WTC11 (cell line): ENCODE data around the gene IRX2. TPM values are rescaled to one million over a fixed set of nuclear protein-coding genes. Genes with fewer than 3 reads are reported as not detected.

Source experiments
- ATAC-seq: fragments of 200-7000 bp; cut with Tn5 transposase; 2 replicates; pipeline ENCODE4 v1.10.0; 2021; ENCODE audit warnings: mild to moderate bottlenecking, moderate library complexity
- CTCF ChIA-PET: fragments of 300-600 bp; sonication (Branson Sonifier 250); formaldehyde crosslinking; loops from one replicate; lab custom pipeline; 2021; ENCODE audit warnings: antibody characterized with exemption; lab: Charles Lee
- POLR2A ChIA-PET: fragments of 350-600 bp; sonication (Branson Sonifier 250); formaldehyde crosslinking; loops from one replicate; lab custom pipeline; 2021; ENCODE audit warnings: antibody characterized with exemption; lab: Charles Lee
- DNase-seq: peaks from one replicate; pipeline ENCODE4 v3.0.0; 2021; ENCODE audit warnings: low spot score
- H3K27ac Mint-ChIP-seq: 2 replicates; pipeline ENCODE4 v1.8.0; 2021; ENCODE audit warnings: mixed read lengths
- H3K27me3 Mint-ChIP-seq: 2 replicates; pipeline ENCODE4 v1.8.0; 2021; ENCODE audit warnings: low read depth, mild to moderate bottlenecking, moderate library complexity, mixed read lengths
- H3K36me3 Mint-ChIP-seq: 2 replicates; pipeline ENCODE4 v1.8.0; 2021; ENCODE audit warnings: mixed read lengths
- H3K4me1 Mint-ChIP-seq: 2 replicates; pipeline ENCODE4 v1.8.0; 2022; ENCODE audit warnings: mixed read lengths
- H3K4me3 Mint-ChIP-seq: 2 replicates; pipeline ENCODE4 v1.8.0; 2021; ENCODE audit warnings: mild to moderate bottlenecking, moderate library complexity, mixed read lengths
- H3K9me3 Mint-ChIP-seq: 2 replicates; pipeline ENCODE4 v1.8.0; 2021; ENCODE audit warnings: mixed read lengths
- FOXK1 ChIP-seq: sonication (generic); formaldehyde crosslinking; IDR thresholded peaks from 2 replicates; pipeline ENCODE4 v1.8.0; 2022; ENCODE audit warnings: mild to moderate bottlenecking, moderate library complexity, missing genetic modification reagents
- FOXP1 ChIP-seq: sonication (generic); formaldehyde crosslinking; IDR thresholded peaks from 2 replicates; pipeline ENCODE4 v1.8.0; 2022; ENCODE audit warnings: missing genetic modification reagents, mild to moderate bottlenecking, moderate library complexity, borderline replicate concordance
- NFYB ChIP-seq: sonication (generic); formaldehyde crosslinking; conservative IDR thresholded peaks from 2 replicates; pipeline ENCODE4 v1.8.0; 2022; ENCODE audit warnings: low read depth, missing genetic modification reagents
- PRRX2 ChIP-seq: fragments of 250-450 bp; sonication (Bioruptor Pico); IDR thresholded peaks from 2 replicates; pipeline ENCODE4 v1.8.0; 2021; ENCODE audit warnings: mild to moderate bottlenecking
- ZNF423 ChIP-seq: fragments of 250-450 bp; sonication (Bioruptor Pico); IDR thresholded peaks from 2 replicates; pipeline ENCODE4 v2.1.2; 2022; ENCODE audit warnings: mild to moderate bottlenecking, moderate library complexity
- total RNA-seq: library from RNA; stranded (reverse); gene quantifications from 3 replicates; pipeline ENCODE4 v1.2.3, GENCODE V29; 2021
- TF ChIP-seq, protein P1 (sequence below): sonication (generic); formaldehyde crosslinking; IDR thresholded peaks from 2 replicates; pipeline ENCODE4 v1.8.1; 2023; ENCODE audit warnings: mild to moderate bottlenecking, missing genetic modification reagents
- TF ChIP-seq, protein P2 (sequence below): sonication (generic); formaldehyde crosslinking; IDR thresholded peaks from 2 replicates; pipeline ENCODE4 v1.8.0; 2022; ENCODE audit warnings: missing genetic modification reagents
- TF ChIP-seq, protein P3 (sequence below): sonication (generic); formaldehyde crosslinking; conservative IDR thresholded peaks from 2 replicates; pipeline ENCODE4 v1.8.1; 2023; ENCODE audit warnings: mild to moderate bottlenecking, low read depth, missing genetic modification reagents, moderate library complexity
- TF ChIP-seq, protein P4 (sequence below): sonication (generic); formaldehyde crosslinking; IDR thresholded peaks from 2 replicates; pipeline ENCODE4 v1.8.1; 2023; ENCODE audit warnings: mild to moderate bottlenecking, missing genetic modification reagents, moderate library complexity
- TF ChIP-seq, protein P5 (sequence below): fragments of 250-450 bp; sonication (Bioruptor Pico); IDR thresholded peaks from 2 replicates; pipeline ENCODE4 v1.9.0; 2021; ENCODE audit warnings: moderate library complexity, mild to moderate bottlenecking, inconsistent platforms, borderline replicate concordance
- TF ChIP-seq, protein P6 (sequence below): sonication (generic); formaldehyde crosslinking; IDR thresholded peaks from 2 replicates; pipeline ENCODE4 v1.8.1; 2022; ENCODE audit warnings: missing genetic modification reagents, borderline replicate concordance
- TF ChIP-seq, protein P7 (sequence below): fragments of 250-450 bp; sonication (Bioruptor Pico); IDR thresholded peaks from 2 replicates; pipeline ENCODE4 v1.9.0; 2021; ENCODE audit warnings: mild to moderate bottlenecking, borderline replicate concordance
- TF ChIP-seq, protein P8 (sequence below): fragments of 250-450 bp; sonication (Bioruptor Pico); IDR thresholded peaks from 2 replicates; pipeline ENCODE4 v2.1.2; 2022; ENCODE audit warnings: mild to moderate bottlenecking, moderate library complexity

The IRX2 gene
- total RNA-seq, 1 experiment from 2014 or later: 63.2 TPM

DNA sequence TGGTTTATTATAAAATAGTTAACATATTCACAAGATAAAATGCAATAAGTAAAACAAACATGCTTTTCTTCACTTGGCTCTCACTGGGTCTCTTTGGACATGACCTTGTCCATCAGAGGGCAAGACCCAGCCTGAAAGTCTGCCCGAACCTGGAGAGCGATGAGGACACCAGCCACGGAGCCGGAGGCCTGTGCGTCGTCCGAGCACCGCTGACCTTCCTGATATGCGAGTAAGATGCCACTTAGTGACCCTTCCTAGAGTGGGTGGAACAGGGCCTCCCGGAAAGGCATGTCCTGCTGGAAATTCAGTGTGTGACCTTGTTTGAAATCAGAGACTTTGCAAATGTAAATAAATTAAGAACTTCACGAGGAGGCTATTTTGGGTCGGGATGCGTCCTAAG lies 52.9 kb downstream of the IRX2 start:
- DNase-seq (no peak), ATAC-seq (no peak)
- Mint-ChIP-seq H3K9me3 (peaks cover 18% of the 10 kb centered on the region), H3K4me1 (peaks cover 12% of the 10 kb centered on the region), H3K36me3 (no peaks in the 10 kb centered on the region), H3K27ac (no peak overlapping the region), H3K4me3 (no peak overlapping the region), H3K27me3 (no peaks in the 10 kb centered on the region; the same call in 1 of the 2 replicates)
- ChIA-PET CTCF (no interaction called here), POLR2A (no interaction called here)
- TF ChIP-seq, protein P1, sequence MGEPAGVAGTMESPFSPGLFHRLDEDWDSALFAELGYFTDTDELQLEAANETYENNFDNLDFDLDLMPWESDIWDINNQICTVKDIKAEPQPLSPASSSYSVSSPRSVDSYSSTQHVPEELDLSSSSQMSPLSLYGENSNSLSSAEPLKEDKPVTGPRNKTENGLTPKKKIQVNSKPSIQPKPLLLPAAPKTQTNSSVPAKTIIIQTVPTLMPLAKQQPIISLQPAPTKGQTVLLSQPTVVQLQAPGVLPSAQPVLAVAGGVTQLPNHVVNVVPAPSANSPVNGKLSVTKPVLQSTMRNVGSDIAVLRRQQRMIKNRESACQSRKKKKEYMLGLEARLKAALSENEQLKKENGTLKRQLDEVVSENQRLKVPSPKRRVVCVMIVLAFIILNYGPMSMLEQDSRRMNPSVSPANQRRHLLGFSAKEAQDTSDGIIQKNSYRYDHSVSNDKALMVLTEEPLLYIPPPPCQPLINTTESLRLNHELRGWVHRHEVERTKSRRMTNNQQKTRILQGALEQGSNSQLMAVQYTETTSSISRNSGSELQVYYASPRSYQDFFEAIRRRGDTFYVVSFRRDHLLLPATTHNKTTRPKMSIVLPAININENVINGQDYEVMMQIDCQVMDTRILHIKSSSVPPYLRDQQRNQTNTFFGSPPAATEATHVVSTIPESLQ: no peak
- TF ChIP-seq, protein P2, sequence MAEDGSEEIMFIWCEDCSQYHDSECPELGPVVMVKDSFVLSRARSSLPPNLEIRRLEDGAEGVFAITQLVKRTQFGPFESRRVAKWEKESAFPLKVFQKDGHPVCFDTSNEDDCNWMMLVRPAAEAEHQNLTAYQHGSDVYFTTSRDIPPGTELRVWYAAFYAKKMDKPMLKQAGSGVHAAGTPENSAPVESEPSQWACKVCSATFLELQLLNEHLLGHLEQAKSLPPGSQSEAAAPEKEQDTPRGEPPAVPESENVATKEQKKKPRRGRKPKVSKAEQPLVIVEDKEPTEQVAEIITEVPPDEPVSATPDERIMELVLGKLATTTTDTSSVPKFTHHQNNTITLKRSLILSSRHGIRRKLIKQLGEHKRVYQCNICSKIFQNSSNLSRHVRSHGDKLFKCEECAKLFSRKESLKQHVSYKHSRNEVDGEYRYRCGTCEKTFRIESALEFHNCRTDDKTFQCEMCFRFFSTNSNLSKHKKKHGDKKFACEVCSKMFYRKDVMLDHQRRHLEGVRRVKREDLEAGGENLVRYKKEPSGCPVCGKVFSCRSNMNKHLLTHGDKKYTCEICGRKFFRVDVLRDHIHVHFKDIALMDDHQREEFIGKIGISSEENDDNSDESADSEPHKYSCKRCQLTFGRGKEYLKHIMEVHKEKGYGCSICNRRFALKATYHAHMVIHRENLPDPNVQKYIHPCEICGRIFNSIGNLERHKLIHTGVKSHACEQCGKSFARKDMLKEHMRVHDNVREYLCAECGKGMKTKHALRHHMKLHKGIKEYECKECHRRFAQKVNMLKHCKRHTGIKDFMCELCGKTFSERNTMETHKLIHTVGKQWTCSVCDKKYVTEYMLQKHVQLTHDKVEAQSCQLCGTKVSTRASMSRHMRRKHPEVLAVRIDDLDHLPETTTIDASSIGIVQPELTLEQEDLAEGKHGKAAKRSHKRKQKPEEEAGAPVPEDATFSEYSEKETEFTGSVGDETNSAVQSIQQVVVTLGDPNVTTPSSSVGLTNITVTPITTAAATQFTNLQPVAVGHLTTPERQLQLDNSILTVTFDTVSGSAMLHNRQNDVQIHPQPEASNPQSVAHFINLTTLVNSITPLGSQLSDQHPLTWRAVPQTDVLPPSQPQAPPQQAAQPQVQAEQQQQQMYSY (CRISPR knock-in tag): no peak
- no peak for TF ChIP-seq NFYB (CRISPR knock-in tag)
- no peak for TF ChIP-seq PRRX2 (CRISPR knock-in tag)
- TF ChIP-seq, protein P3, sequence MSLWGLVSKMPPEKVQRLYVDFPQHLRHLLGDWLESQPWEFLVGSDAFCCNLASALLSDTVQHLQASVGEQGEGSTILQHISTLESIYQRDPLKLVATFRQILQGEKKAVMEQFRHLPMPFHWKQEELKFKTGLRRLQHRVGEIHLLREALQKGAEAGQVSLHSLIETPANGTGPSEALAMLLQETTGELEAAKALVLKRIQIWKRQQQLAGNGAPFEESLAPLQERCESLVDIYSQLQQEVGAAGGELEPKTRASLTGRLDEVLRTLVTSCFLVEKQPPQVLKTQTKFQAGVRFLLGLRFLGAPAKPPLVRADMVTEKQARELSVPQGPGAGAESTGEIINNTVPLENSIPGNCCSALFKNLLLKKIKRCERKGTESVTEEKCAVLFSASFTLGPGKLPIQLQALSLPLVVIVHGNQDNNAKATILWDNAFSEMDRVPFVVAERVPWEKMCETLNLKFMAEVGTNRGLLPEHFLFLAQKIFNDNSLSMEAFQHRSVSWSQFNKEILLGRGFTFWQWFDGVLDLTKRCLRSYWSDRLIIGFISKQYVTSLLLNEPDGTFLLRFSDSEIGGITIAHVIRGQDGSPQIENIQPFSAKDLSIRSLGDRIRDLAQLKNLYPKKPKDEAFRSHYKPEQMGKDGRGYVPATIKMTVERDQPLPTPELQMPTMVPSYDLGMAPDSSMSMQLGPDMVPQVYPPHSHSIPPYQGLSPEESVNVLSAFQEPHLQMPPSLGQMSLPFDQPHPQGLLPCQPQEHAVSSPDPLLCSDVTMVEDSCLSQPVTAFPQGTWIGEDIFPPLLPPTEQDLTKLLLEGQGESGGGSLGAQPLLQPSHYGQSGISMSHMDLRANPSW (CRISPR knock-in tag): no peak
- TF ChIP-seq, protein P4, sequence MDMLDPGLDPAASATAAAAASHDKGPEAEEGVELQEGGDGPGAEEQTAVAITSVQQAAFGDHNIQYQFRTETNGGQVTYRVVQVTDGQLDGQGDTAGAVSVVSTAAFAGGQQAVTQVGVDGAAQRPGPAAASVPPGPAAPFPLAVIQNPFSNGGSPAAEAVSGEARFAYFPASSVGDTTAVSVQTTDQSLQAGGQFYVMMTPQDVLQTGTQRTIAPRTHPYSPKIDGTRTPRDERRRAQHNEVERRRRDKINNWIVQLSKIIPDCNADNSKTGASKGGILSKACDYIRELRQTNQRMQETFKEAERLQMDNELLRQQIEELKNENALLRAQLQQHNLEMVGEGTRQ (CRISPR knock-in tag): no peak
- TF ChIP-seq FOXK1: no peak
- TF ChIP-seq, protein P5, sequence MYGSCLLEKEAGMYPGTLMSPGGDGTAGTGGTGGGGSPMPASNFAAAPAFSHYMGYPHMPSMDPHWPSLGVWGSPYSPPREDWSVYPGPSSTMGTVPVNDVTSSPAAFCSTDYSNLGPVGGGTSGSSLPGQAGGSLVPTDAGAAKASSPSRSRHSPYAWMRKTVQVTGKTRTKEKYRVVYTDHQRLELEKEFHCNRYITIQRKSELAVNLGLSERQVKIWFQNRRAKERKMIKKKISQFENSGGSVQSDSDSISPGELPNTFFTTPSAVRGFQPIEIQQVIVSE (CRISPR knock-in tag): no peak
- no peak for TF ChIP-seq ZNF423 (CRISPR knock-in tag)
- no peak for TF ChIP-seq FOXP1 (CRISPR knock-in tag)

DNA sequence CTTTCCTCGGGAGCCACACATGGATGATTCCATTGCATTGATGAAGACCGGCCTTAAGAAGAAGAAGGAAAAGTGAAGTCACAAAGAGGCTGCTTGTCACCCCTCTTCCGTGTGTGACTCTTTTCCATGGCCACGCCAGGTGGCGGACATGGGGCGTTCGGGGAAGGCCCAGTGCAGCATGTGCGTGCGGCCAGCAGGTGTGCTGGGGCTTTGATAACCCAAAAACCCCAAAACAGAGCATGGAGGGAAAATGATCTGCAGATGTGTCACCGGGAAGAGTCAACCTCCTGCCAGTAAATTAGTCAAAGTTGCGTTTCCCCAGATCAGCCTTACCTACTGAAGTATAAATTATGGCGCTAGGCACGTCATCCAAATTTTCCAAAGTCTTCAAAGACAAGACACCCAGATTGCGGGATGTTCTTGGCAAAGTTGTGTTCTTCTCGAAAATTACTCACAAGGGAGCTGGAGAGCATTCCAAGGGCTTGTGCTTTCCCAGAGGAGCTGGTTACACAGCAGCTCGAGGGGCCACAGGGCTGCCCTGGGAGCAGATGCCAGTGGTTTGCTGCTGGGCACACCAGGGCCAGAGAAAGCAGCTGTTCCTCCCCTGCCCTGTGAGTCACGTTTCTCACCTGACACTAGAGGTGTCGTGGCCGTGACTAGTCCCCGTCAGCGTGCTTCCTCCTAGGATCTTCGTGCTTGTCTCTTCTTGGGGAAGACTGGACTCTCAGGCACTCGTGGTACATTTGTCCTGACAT lies 53.9 kb downstream of the IRX2 start:
- H3K4me1 Mint-ChIP-seq: peaks cover 12% of the 10 kb centered on the region
- ChIA-PET POLR2A (no interaction called here), CTCF (no interaction called here)
- no peak overlapping the region for H3K27ac Mint-ChIP-seq
- ATAC-seq (no peak), DNase-seq (no peak)
- no peak overlapping the region for H3K4me3 Mint-ChIP-seq
- H3K36me3 Mint-ChIP-seq: no peaks in the 10 kb centered on the region
- H3K9me3 Mint-ChIP-seq: peaks cover 25% of the 10 kb centered on the region
- no peaks in the 10 kb centered on the region; the same call in 1 of the 2 replicates for H3K27me3 Mint-ChIP-seq
- TF ChIP-seq, protein P6, sequence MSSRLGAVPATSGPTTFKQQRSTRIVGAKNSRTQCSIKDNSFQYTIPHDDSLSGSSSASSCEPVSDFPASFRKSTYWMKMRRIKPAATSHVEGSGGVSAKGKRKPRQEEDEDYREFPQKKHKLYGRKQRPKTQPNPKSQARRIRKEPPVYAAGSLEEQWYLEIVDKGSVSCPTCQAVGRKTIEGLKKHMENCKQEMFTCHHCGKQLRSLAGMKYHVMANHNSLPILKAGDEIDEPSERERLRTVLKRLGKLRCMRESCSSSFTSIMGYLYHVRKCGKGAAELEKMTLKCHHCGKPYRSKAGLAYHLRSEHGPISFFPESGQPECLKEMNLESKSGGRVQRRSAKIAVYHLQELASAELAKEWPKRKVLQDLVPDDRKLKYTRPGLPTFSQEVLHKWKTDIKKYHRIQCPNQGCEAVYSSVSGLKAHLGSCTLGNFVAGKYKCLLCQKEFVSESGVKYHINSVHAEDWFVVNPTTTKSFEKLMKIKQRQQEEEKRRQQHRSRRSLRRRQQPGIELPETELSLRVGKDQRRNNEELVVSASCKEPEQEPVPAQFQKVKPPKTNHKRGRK (CRISPR knock-in tag): no peak
- TF ChIP-seq, protein P7, sequence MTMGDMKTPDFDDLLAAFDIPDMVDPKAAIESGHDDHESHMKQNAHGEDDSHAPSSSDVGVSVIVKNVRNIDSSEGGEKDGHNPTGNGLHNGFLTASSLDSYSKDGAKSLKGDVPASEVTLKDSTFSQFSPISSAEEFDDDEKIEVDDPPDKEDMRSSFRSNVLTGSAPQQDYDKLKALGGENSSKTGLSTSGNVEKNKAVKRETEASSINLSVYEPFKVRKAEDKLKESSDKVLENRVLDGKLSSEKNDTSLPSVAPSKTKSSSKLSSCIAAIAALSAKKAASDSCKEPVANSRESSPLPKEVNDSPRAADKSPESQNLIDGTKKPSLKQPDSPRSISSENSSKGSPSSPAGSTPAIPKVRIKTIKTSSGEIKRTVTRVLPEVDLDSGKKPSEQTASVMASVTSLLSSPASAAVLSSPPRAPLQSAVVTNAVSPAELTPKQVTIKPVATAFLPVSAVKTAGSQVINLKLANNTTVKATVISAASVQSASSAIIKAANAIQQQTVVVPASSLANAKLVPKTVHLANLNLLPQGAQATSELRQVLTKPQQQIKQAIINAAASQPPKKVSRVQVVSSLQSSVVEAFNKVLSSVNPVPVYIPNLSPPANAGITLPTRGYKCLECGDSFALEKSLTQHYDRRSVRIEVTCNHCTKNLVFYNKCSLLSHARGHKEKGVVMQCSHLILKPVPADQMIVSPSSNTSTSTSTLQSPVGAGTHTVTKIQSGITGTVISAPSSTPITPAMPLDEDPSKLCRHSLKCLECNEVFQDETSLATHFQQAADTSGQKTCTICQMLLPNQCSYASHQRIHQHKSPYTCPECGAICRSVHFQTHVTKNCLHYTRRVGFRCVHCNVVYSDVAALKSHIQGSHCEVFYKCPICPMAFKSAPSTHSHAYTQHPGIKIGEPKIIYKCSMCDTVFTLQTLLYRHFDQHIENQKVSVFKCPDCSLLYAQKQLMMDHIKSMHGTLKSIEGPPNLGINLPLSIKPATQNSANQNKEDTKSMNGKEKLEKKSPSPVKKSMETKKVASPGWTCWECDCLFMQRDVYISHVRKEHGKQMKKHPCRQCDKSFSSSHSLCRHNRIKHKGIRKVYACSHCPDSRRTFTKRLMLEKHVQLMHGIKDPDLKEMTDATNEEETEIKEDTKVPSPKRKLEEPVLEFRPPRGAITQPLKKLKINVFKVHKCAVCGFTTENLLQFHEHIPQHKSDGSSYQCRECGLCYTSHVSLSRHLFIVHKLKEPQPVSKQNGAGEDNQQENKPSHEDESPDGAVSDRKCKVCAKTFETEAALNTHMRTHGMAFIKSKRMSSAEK (CRISPR knock-in tag): no peak
- TF ChIP-seq, protein P8, sequence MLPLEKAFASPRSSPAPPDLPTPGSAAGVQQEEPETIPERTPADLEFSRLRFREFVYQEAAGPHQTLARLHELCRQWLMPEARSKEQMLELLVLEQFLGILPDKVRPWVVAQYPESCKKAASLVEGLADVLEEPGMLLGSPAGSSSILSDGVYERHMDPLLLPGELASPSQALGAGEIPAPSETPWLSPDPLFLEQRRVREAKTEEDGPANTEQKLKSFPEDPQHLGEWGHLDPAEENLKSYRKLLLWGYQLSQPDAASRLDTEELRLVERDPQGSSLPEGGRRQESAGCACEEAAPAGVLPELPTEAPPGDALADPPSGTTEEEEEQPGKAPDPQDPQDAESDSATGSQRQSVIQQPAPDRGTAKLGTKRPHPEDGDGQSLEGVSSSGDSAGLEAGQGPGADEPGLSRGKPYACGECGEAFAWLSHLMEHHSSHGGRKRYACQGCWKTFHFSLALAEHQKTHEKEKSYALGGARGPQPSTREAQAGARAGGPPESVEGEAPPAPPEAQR: no peak
